ENCODE measurements around the gene GLIPR1L1. TPM values are rescaled to one million over a fixed set of nuclear protein-coding genes. Genes with fewer than 3 reads are reported as not detected.

GLIPR1L1 gene
- total and polyA plus RNA-seq, 2 of the 4 experiments (the other 2 are of a cell fraction) = not detected

- Histone ChIP-seq H2AK5ac (ENCODE audit: low read depth, low read length) (no peak overlapping the region), H4K91ac (ENCODE audit: insufficient read depth, low read depth, low read length) (no peak overlapping the region), H2AFZ (replicated peaks; ENCODE audit: low read length, poor library complexity) (no peak overlapping the region), H2BK5ac (ENCODE audit: low read depth, low read length, poor library complexity, severe bottlenecking) (no peak overlapping the region), H3K9me3 (ENCODE audit: control insufficient read depth, insufficient read depth, low read length) (no peaks in the 10 kb centered on the region), H3K18ac (ENCODE audit: low read depth, low read length) (no peak overlapping the region), H3K9ac (ENCODE audit: low read depth, low read length) (no peak overlapping the region), H3K23ac (ENCODE audit: low read depth, low read length) (no peak overlapping the region), H3K79me1 (ENCODE audit: low read depth in 1 of 2, low read length in 2 of 2) (no peaks in the 10 kb centered on the region), H3K4me3 (ENCODE audit: insufficient read depth, low read depth, low read length) (no peak overlapping the region), H3K4me2 (ENCODE audit: low read depth, low read length) (no peak overlapping the region), H2AK9ac (replicated peaks; ENCODE audit: low read depth, low read length, poor library complexity) (no peak overlapping the region), H3K4me1 (ENCODE audit: control insufficient read depth, insufficient read depth, low read length) (no peaks in the 10 kb centered on the region), H3K36me3 (ENCODE audit: control insufficient read depth, insufficient read depth, low read length) (no peaks in the 10 kb centered on the region), H3K27ac (ENCODE audit: insufficient read depth, low read length) (no peak overlapping the region), H3K4ac (ENCODE audit: low read depth, low read length) (no peak overlapping the region), H2BK20ac (ENCODE audit: low read depth, low read length) (no peak overlapping the region), H4K5ac (ENCODE audit: low read depth, low read length) (no peak overlapping the region), H3K27me3 (ENCODE audit: control insufficient read depth, insufficient read depth, low read length) (no peaks in the 10 kb centered on the region), H2BK120ac (ENCODE audit: low read depth, low read length) (no peak overlapping the region), H2BK15ac (ENCODE audit: low read depth, low read length) (no peak overlapping the region), H3K9me1 (ENCODE audit: insufficient read depth, low read length) (no peaks in the 10 kb centered on the region), H3K56ac (ENCODE audit: extremely low read depth, insufficient read depth, low read length) (no peak overlapping the region), H4K20me1 (ENCODE audit: insufficient read depth, low read length) (no peaks in the 10 kb centered on the region), H4K8ac (ENCODE audit: low read depth in 2 of 2, low read length in 2 of 2) (no peak overlapping the region), H3K14ac (replicated peaks; ENCODE audit: low read depth, low read length) (no peak overlapping the region)
- ChIA-PET CTCF (no interaction called here), POLR2A (ENCODE audit: unreplicated experiment) (no interaction called here)
- in situ Hi-C loops (cut with MboI; ENCODE audit: low sequenced_read_pairs) = no loop called here
- dilution Hi-C loops (cut with HindIII; ENCODE audit: low sequenced_read_pairs, unreplicated experiment) = no loop called here
- intact Hi-C loops (cut with micrococcal nuclease) = no loop called here
- TF ChIP-seq SMC3 (IDR thresholded peaks at IDR 0.05; ENCODE audit: low read depth, low read length) (no peak), POLR2A (IDR thresholded peaks at IDR 0.05; ENCODE audit: low read depth, low read length) (no peak), MXI1 (IDR thresholded peaks at IDR 0.05; ENCODE audit: borderline replicate concordance, low read depth, low read length) (no peak), RCOR1 (IDR thresholded peaks at IDR 0.05; ENCODE audit: insufficient replicate concordance, low read length) (no peak), MAZ (IDR thresholded peaks at IDR 0.05; ENCODE audit: borderline replicate concordance, low read depth, low read length) (no peak), CEBPB (IDR thresholded peaks at IDR 0.05; ENCODE audit: low read depth, low read length) (no peak), FOS (IDR thresholded peaks at IDR 0.05; ENCODE audit: low read depth, low read length) (no peak), ELK1 (IDR thresholded peaks at IDR 0.05; ENCODE audit: borderline replicate concordance, low read depth, low read length) (no peak), CHD1 (IDR thresholded peaks at IDR 0.05; ENCODE audit: low read depth, low read length) (no peak), CTCF (conservative IDR thresholded peaks at IDR 0.05; ENCODE audit: low read depth, low read length) (no peak), RFX5 (IDR thresholded peaks at IDR 0.05; ENCODE audit: low read depth, low read length) (no peak), BHLHE40 (IDR thresholded peaks at IDR 0.05; ENCODE audit: low read depth, low read length) (no peak), NFE2L2 (IDR thresholded peaks at IDR 0.05; ENCODE audit: low read depth, low read length) (no peak), MAFK (IDR thresholded peaks at IDR 0.05; ENCODE audit: low read depth, low read length) (no peak), RAD21 (IDR thresholded peaks at IDR 0.05; ENCODE audit: low read length) (no peak), USF2 (IDR thresholded peaks at IDR 0.05; ENCODE audit: low read depth, low read length) (no peak)
- no CpG with 5 or more reads among the region's 2 CpGs for WGBS, 2 experiments (ENCODE audit: extremely low coverage in 2 of 2, insufficient read length in 1 of 2)
- BruUV-seq (replicated peaks) = no TSS peak
- no peak for ATAC-seq (ENCODE audit: low read depth)
- DNase-seq = no peak
These were observed 32.2 kb upstream of the GLIPR1L1 start for GRCh38 chr12:75302225-75302624.
